IMR-90 (cell line): Measurements from ENCODE around the gene TCF7L2. TPM values are rescaled to one million over a fixed set of nuclear protein-coding genes. Genes with fewer than 3 reads are reported as not detected.

Experiments used
- ATAC-seq: fragments of 200-7000 bp; cut with Tn5 transposase; 2 replicates; pipeline ENCODE4 v1.9.1; 2020; ENCODE audit warnings: low read depth, mild to moderate bottlenecking, moderate library complexity
- BruUV-seq: library from RNA; stranded (reverse); fragments of 400-500 nt; replicated peaks from 2 replicates; lab custom pipeline; 2021; lab: Mats Ljungman, UMichigan
- CTCF ChIA-PET: fragments of 300-600 bp; formaldehyde crosslinking; extraction: SDS; loops from one replicate; lab custom pipeline; 2021; ENCODE audit warnings: antibody characterized with exemption; lab: Yijun Ruan, JAX
- POLR2A ChIA-PET: fragments of 300-600 bp; sonication (Branson Sonifier 250); formaldehyde crosslinking; loops from one replicate; lab custom pipeline; 2022; ENCODE audit warnings: antibody characterized with exemption; ENCODE audit not compliant: unreplicated experiment; lab: Charles Lee
- DNase-seq: peaks from one replicate; pipeline ENCODE4 v3.0.0; 2013
- H2AFZ ChIP-seq: replicated peaks from 2 replicates; pipeline ENCODE3; 2013; ENCODE audit warnings: low read length, mild to moderate bottlenecking; ENCODE audit not compliant: poor library complexity
- H2AK5ac ChIP-seq: 2 replicates; pipeline ENCODE4 v1.6.1; 2013; ENCODE audit warnings: low read depth, low read length, inconsistent platforms
- H2AK9ac ChIP-seq: replicated peaks from 2 replicates; pipeline ENCODE3; 2013; ENCODE audit warnings: mild to moderate bottlenecking, low read depth, low read length, moderate library complexity; ENCODE audit not compliant: poor library complexity
- H2BK120ac ChIP-seq: 2 replicates; pipeline ENCODE4 v1.6.1; 2013; ENCODE audit warnings: low read depth, low read length, inconsistent platforms
- H2BK15ac ChIP-seq: 3 replicates; pipeline ENCODE4 v1.6.1; 2013; ENCODE audit warnings: low read depth, low read length, inconsistent platforms
- H2BK20ac ChIP-seq: 2 replicates; pipeline ENCODE4 v1.6.1; 2013; ENCODE audit warnings: low read depth, mild to moderate bottlenecking, inconsistent platforms, low read length, moderate library complexity
- H2BK5ac ChIP-seq: 2 replicates; pipeline ENCODE4 v1.6.1; 2013; ENCODE audit warnings: mild to moderate bottlenecking, low read depth, low read length, inconsistent platforms; ENCODE audit not compliant: poor library complexity, severe bottlenecking
- H3K14ac ChIP-seq: replicated peaks from 2 replicates; pipeline ENCODE4 v1.6.1; 2013; ENCODE audit warnings: low read depth, low read length, inconsistent platforms
- H3K18ac ChIP-seq: 2 replicates; pipeline ENCODE4 v1.6.1; 2013; ENCODE audit warnings: low read depth, low read length, control low read depth
- H3K23ac ChIP-seq: 2 replicates; pipeline ENCODE4 v1.6.1; 2013; ENCODE audit warnings: low read depth, low read length, inconsistent platforms
- H3K27ac ChIP-seq: 2 replicates; pipeline ENCODE4 v1.5.1; 2013; ENCODE audit warnings: mild to moderate bottlenecking, control low read depth, low read length; ENCODE audit not compliant: insufficient read depth
- H3K27me3 ChIP-seq: 2 replicates; pipeline ENCODE4 v1.6.1; 2013; ENCODE audit warnings: low read length; ENCODE audit not compliant: control insufficient read depth, insufficient read depth
- H3K36me3 ChIP-seq: 2 replicates; pipeline ENCODE4 v1.6.1; 2013; ENCODE audit warnings: low read length, mixed read lengths; ENCODE audit not compliant: control insufficient read depth, insufficient read depth
- H3K4ac ChIP-seq: 2 replicates; pipeline ENCODE4 v1.6.1; 2013; ENCODE audit warnings: low read depth, low read length, inconsistent platforms
- H3K4me1 ChIP-seq: 2 replicates; pipeline ENCODE4 v1.6.1; 2013; ENCODE audit warnings: low read length, mixed read lengths; ENCODE audit not compliant: control insufficient read depth, insufficient read depth
- H3K4me2 ChIP-seq: 2 replicates; pipeline ENCODE4 v1.6.1; 2013; ENCODE audit warnings: low read depth, mild to moderate bottlenecking, control low read depth, low read length, moderate library complexity
- H3K4me3 ChIP-seq: 2 replicates; pipeline ENCODE4 v1.5.1; 2013; ENCODE audit warnings: low read depth, mild to moderate bottlenecking, control low read depth, low read length, moderate library complexity; ENCODE audit not compliant: insufficient read depth
- H3K56ac ChIP-seq: 2 replicates; pipeline ENCODE4 v1.6.1; 2013; ENCODE audit warnings: low read length, inconsistent platforms; ENCODE audit not compliant: insufficient read depth; ENCODE audit errors: extremely low read depth
- H3K79me1 ChIP-seq, 2 experiments: 2 replicates each; pipeline ENCODE4 v1.6.1; 2013; ENCODE audit warnings: low read length in 2 of 2, inconsistent platforms in 1 of 2, low read depth in 1 of 2
- H3K9ac ChIP-seq: 2 replicates; pipeline ENCODE4 v1.6.1; 2013; ENCODE audit warnings: low read depth, low read length, control low read depth
- H3K9me1 ChIP-seq: 2 replicates; pipeline ENCODE4 v1.6.1; 2013; ENCODE audit warnings: low read length, inconsistent platforms; ENCODE audit not compliant: insufficient read depth
- H3K9me3 ChIP-seq: 2 replicates; pipeline ENCODE4 v1.6.1; 2013; ENCODE audit warnings: low read length; ENCODE audit not compliant: control insufficient read depth, insufficient read depth
- H4K20me1 ChIP-seq: 2 replicates; pipeline ENCODE4 v1.6.1; 2013; ENCODE audit warnings: low read length, inconsistent platforms; ENCODE audit not compliant: insufficient read depth
- H4K5ac ChIP-seq: 2 replicates; pipeline ENCODE4 v1.6.1; 2013; ENCODE audit warnings: mild to moderate bottlenecking, low read depth, low read length, control low read depth
- H4K8ac ChIP-seq, 2 experiments: 2 replicates each; pipeline ENCODE4 v1.6.1; 2013; ENCODE audit warnings: low read depth in 2 of 2, low read length in 2 of 2, control low read depth in 1 of 2, inconsistent platforms in 1 of 2
- H4K91ac ChIP-seq: 2 replicates; pipeline ENCODE4 v1.6.1; 2013; ENCODE audit warnings: low read depth, low read length, inconsistent platforms; ENCODE audit not compliant: insufficient read depth
- MAFK ChIP-seq: IDR thresholded peaks from 2 replicates; pipeline ENCODE4 v1.6.1; 2012; ENCODE audit warnings: low read depth, low read length, improper control_type of control experiment
- RAD21 ChIP-seq: IDR thresholded peaks from 2 replicates; pipeline ENCODE4 v1.6.1; 2012; ENCODE audit warnings: low read length, improper control_type of control experiment
- WGBS, 2 experiments: methylation state at CpG; one replicate each; pipeline versions ENCODE4 v1.1.5 to v1.1.7; 2013; ENCODE audit warnings: missing lambda C conversion rate in 2 of 2; ENCODE audit not compliant: insufficient read length in 1 of 2; ENCODE audit errors: extremely low coverage in 2 of 2; 5-methylcytosine and 5-hydroxymethylcytosine counted together
- dilution Hi-C: fragments of 300-500 bp; cut with HindIII; formaldehyde crosslinking; loops from one replicate; pipeline ENCODE4 v1.14.3; 2018; ENCODE audit warnings: low sequenced_read_pairs; ENCODE audit not compliant: unreplicated experiment
- in situ Hi-C: fragments of 300-500 bp; cut with MboI; formaldehyde crosslinking; loops from 3 replicates; pipeline ENCODE4 v1.14.3; 2019; ENCODE audit warnings: low sequenced_read_pairs, inconsistent platforms, mixed read lengths
- intact Hi-C: fragments of 100-400 bp; cut with micrococcal nuclease; formaldehyde crosslinking; loops from 2 replicates; pipeline ENCODE4 v1.10.0; 2022
- polyA plus RNA-seq, 3 experiments: library from polyadenylated mRNA; depleted of rRNA; stranded (reverse); fragments of >200 nt; gene quantifications; 2 replicates each; pipeline ENCODE4 v1.2.3, GENCODE V29; 2012; ENCODE audit warnings: low replicate concordance in 1 of 3
- total RNA-seq: library from RNA; depleted of rRNA; stranded (reverse); fragments of >200 nt; gene quantifications from 2 replicates; pipeline ENCODE4 v1.2.3, GENCODE V29; 2012
- TF ChIP-seq, protein P1 (sequence below): fragments of 150-350 bp; IDR thresholded peaks from 2 replicates; pipeline ENCODE4 v1.6.1; 2016; ENCODE audit warnings: low read depth, mild to moderate bottlenecking, low read length, moderate library complexity, borderline replicate concordance
- TF ChIP-seq, protein P2 (sequence below): conservative IDR thresholded peaks from 2 replicates; pipeline ENCODE4 v1.5.1; 2012; ENCODE audit warnings: mild to moderate bottlenecking, low read depth, low read length, improper control_type of control experiment

Gene TCF7L2
- total and polyA plus RNA-seq, 2 of the 4 experiments (the other 2 are of a cell fraction) = 1.3 to 12.2 TPM

DNA sequence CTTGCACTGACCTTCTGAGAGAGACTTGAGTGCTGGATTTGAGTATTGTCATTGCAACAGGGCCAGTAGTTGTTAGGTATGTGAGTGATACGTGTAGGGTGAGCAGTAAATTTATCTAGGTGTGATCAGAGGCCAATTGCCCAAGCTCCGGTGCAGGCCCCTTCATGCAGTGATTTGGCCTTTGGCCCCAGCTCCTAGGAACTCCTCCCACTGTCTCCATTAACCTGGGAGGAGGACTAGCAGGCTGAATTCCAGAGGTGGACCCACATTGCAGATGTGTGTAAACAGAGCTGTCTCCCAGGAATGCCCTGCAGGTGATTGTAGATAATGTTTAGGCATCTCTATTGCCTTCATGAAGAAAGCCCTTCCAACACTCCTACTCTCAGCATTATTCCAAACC lies 19.5 kb downstream of the TCF7L2 start:
- Histone ChIP-seq H4K20me1 (peaks cover 36% of the 10 kb centered on the region; the same call in 1 of the 2 replicates), H3K9me1 (peaks cover 29% of the 10 kb centered on the region), H3K23ac (no peak overlapping the region), H2BK5ac (no peak overlapping the region), H3K9me3 (no peaks in the 10 kb centered on the region), H2AFZ (no peak overlapping the region), H2BK20ac (no peak overlapping the region), H3K27me3 (no peaks in the 10 kb centered on the region), H3K4me3 (no peak overlapping the region), H3K18ac (no peak overlapping the region), H2AK5ac (no peak overlapping the region), H3K14ac (no peak overlapping the region), H3K27ac (no peak overlapping the region), H2AK9ac (no peak overlapping the region), H3K79me1 (peaks cover 41 to 72% of the 10 kb centered on the region in 2 experiments), H4K5ac (no peak overlapping the region), H3K4me2 (no peak overlapping the region), H3K56ac (no peak overlapping the region), H3K9ac (no peak overlapping the region), H4K91ac (no peak overlapping the region), H3K36me3 (peaks cover 18% of the 10 kb centered on the region), H4K8ac (no peak overlapping the region), H2BK15ac (no peak overlapping the region), H3K4me1 (peaks cover 12% of the 10 kb centered on the region), H2BK120ac (no peak overlapping the region), H3K4ac (no peak overlapping the region)
- no peak for DNase-seq
- BruUV-seq = no TSS peak
- CTCF ChIA-PET = no interaction called here
- dilution Hi-C loops (no loop called here), in situ Hi-C loops (no loop called here), intact Hi-C loops (no loop called here)
- TF ChIP-seq, protein P1, sequence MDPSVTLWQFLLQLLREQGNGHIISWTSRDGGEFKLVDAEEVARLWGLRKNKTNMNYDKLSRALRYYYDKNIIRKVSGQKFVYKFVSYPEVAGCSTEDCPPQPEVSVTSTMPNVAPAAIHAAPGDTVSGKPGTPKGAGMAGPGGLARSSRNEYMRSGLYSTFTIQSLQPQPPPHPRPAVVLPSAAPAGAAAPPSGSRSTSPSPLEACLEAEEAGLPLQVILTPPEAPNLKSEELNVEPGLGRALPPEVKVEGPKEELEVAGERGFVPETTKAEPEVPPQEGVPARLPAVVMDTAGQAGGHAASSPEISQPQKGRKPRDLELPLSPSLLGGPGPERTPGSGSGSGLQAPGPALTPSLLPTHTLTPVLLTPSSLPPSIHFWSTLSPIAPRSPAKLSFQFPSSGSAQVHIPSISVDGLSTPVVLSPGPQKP = no peak
- TF ChIP-seq, protein P2, sequence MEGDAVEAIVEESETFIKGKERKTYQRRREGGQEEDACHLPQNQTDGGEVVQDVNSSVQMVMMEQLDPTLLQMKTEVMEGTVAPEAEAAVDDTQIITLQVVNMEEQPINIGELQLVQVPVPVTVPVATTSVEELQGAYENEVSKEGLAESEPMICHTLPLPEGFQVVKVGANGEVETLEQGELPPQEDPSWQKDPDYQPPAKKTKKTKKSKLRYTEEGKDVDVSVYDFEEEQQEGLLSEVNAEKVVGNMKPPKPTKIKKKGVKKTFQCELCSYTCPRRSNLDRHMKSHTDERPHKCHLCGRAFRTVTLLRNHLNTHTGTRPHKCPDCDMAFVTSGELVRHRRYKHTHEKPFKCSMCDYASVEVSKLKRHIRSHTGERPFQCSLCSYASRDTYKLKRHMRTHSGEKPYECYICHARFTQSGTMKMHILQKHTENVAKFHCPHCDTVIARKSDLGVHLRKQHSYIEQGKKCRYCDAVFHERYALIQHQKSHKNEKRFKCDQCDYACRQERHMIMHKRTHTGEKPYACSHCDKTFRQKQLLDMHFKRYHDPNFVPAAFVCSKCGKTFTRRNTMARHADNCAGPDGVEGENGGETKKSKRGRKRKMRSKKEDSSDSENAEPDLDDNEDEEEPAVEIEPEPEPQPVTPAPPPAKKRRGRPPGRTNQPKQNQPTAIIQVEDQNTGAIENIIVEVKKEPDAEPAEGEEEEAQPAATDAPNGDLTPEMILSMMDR = no peak
- TF ChIP-seq MAFK (no peak), RAD21 (no peak)
- POLR2A ChIA-PET = no interaction called here
- WGBS, 2 experiments = no CpG with 5 or more reads among the region's 2 CpGs
- no peak for ATAC-seq
